WTC11 (cell line): ENCODE measurements around the gene PIM2. TPM values are rescaled to one million over a fixed set of nuclear protein-coding genes. Genes with fewer than 3 reads are reported as not detected.

Source experiments
- ATAC-seq: fragments of 200-7000 bp; cut with Tn5 transposase; 2 replicates; pipeline ENCODE4 v1.10.0; 2021; ENCODE audit warnings: mild to moderate bottlenecking, moderate library complexity
- CTCF ChIA-PET: fragments of 300-600 bp; sonication (Branson Sonifier 250); formaldehyde crosslinking; loops from one replicate; lab custom pipeline; 2021; ENCODE audit warnings: antibody characterized with exemption; lab: Charles Lee
- POLR2A ChIA-PET: fragments of 350-600 bp; sonication (Branson Sonifier 250); formaldehyde crosslinking; loops from one replicate; lab custom pipeline; 2021; ENCODE audit warnings: antibody characterized with exemption; lab: Charles Lee
- DNase-seq: peaks from one replicate; pipeline ENCODE4 v3.0.0; 2021; ENCODE audit warnings: low spot score
- H3K27ac Mint-ChIP-seq: 2 replicates; pipeline ENCODE4 v1.8.0; 2021; ENCODE audit warnings: mixed read lengths
- H3K27me3 Mint-ChIP-seq: 2 replicates; pipeline ENCODE4 v1.8.0; 2021; ENCODE audit warnings: low read depth, mild to moderate bottlenecking, moderate library complexity, mixed read lengths
- H3K36me3 Mint-ChIP-seq: 2 replicates; pipeline ENCODE4 v1.8.0; 2021; ENCODE audit warnings: mixed read lengths
- H3K4me1 Mint-ChIP-seq: 2 replicates; pipeline ENCODE4 v1.8.0; 2022; ENCODE audit warnings: mixed read lengths
- H3K4me3 Mint-ChIP-seq: 2 replicates; pipeline ENCODE4 v1.8.0; 2021; ENCODE audit warnings: mild to moderate bottlenecking, moderate library complexity, mixed read lengths
- H3K9me3 Mint-ChIP-seq: 2 replicates; pipeline ENCODE4 v1.8.0; 2021; ENCODE audit warnings: mixed read lengths
- ATF1 ChIP-seq: sonication (generic); formaldehyde crosslinking; IDR thresholded peaks from 2 replicates; pipeline ENCODE4 v1.8.1; 2023; ENCODE audit warnings: mild to moderate bottlenecking, moderate library complexity, missing genetic modification reagents
- CBFB ChIP-seq: sonication (generic); formaldehyde crosslinking; IDR thresholded peaks from 2 replicates; pipeline ENCODE4 v1.8.1; 2022; ENCODE audit warnings: mild to moderate bottlenecking, low read depth, missing genetic modification reagents
- CREB1 ChIP-seq: sonication (generic); formaldehyde crosslinking; IDR thresholded peaks from 2 replicates; pipeline ENCODE4 v1.8.0; 2023; ENCODE audit warnings: mild to moderate bottlenecking, missing genetic modification reagents
- CREM ChIP-seq: sonication (generic); formaldehyde crosslinking; IDR thresholded peaks from 2 replicates; pipeline ENCODE4 v1.8.1; 2022; ENCODE audit warnings: mild to moderate bottlenecking, missing genetic modification reagents, moderate library complexity
- EMX1 ChIP-seq: fragments of 250-450 bp; sonication (Bioruptor Pico); IDR thresholded peaks from 2 replicates; pipeline ENCODE4 v1.8.0; 2021; ENCODE audit warnings: mild to moderate bottlenecking
- FOXK1 ChIP-seq: sonication (generic); formaldehyde crosslinking; IDR thresholded peaks from 2 replicates; pipeline ENCODE4 v1.8.0; 2022; ENCODE audit warnings: mild to moderate bottlenecking, moderate library complexity, missing genetic modification reagents
- HMGA2 ChIP-seq: fragments of 250-450 bp; sonication (Bioruptor Pico); IDR thresholded peaks from 2 replicates; pipeline ENCODE4 v1.4.0; 2021; ENCODE audit warnings: mild to moderate bottlenecking, moderate library complexity
- NR1H2 ChIP-seq: sonication (generic); formaldehyde crosslinking; IDR thresholded peaks from 2 replicates; pipeline ENCODE4 v1.9.0; 2021; ENCODE audit warnings: mild to moderate bottlenecking, moderate library complexity, missing genetic modification reagents
- RELA ChIP-seq: sonication (generic); formaldehyde crosslinking; IDR thresholded peaks from 2 replicates; pipeline ENCODE4 v1.8.1; 2022; ENCODE audit warnings: missing genetic modification reagents, mild to moderate bottlenecking, borderline replicate concordance
- RORB ChIP-seq: fragments of 250-450 bp; sonication (Bioruptor Pico); IDR thresholded peaks from 2 replicates; pipeline ENCODE4 v1.9.0; 2021; ENCODE audit warnings: mild to moderate bottlenecking
- SMAD3 ChIP-seq: sonication (generic); formaldehyde crosslinking; IDR thresholded peaks from 2 replicates; pipeline ENCODE4 v1.8.0; 2022; ENCODE audit warnings: missing genetic modification reagents, mild to moderate bottlenecking, borderline replicate concordance
- SOX15 ChIP-seq: fragments of 250-450 bp; sonication (Bioruptor Pico); IDR thresholded peaks from 2 replicates; pipeline ENCODE4 v1.9.0; 2021; ENCODE audit warnings: mild to moderate bottlenecking
- ZBTB21 ChIP-seq: sonication (generic); formaldehyde crosslinking; IDR thresholded peaks from 2 replicates; pipeline ENCODE4 v1.8.1; 2023; ENCODE audit warnings: mild to moderate bottlenecking, missing genetic modification reagents, borderline replicate concordance
- ZNF121 ChIP-seq: sonication (generic); formaldehyde crosslinking; IDR thresholded peaks from 2 replicates; pipeline ENCODE4 v1.8.0; 2023; ENCODE audit warnings: missing genetic modification reagents
- ZNF263 ChIP-seq: sonication (generic); formaldehyde crosslinking; IDR thresholded peaks from 2 replicates; pipeline ENCODE4 v1.8.1; 2022; ENCODE audit warnings: low read depth, mild to moderate bottlenecking, moderate library complexity, missing genetic modification reagents
- ZNF317 ChIP-seq: sonication (generic); formaldehyde crosslinking; IDR thresholded peaks from 2 replicates; pipeline ENCODE4 v1.8.1; 2023; ENCODE audit warnings: low read depth, mild to moderate bottlenecking, moderate library complexity, missing genetic modification reagents, borderline replicate concordance
- ZNF671 ChIP-seq: fragments of 250-450 bp; sonication (Bioruptor Pico); IDR thresholded peaks from 2 replicates; pipeline ENCODE4 v1.8.0; 2021; ENCODE audit warnings: mild to moderate bottlenecking
- total RNA-seq: library from RNA; stranded (reverse); gene quantifications from 3 replicates; pipeline ENCODE4 v1.2.3, GENCODE V29; 2021
- TF ChIP-seq, protein P1 (sequence below): sonication (generic); formaldehyde crosslinking; IDR thresholded peaks from 2 replicates; pipeline ENCODE4 v1.8.1; 2023; ENCODE audit warnings: mild to moderate bottlenecking, missing genetic modification reagents, moderate library complexity
- TF ChIP-seq, protein P2 (sequence below): sonication (generic); formaldehyde crosslinking; IDR thresholded peaks from 2 replicates; pipeline ENCODE4 v1.8.1; 2023; ENCODE audit warnings: mild to moderate bottlenecking, moderate library complexity, missing genetic modification reagents
- TF ChIP-seq, protein P3 (sequence below): sonication (generic); formaldehyde crosslinking; IDR thresholded peaks from 2 replicates; pipeline ENCODE4 v1.8.1; 2022; ENCODE audit warnings: missing genetic modification reagents, borderline replicate concordance
- TF ChIP-seq, protein P4 (sequence below): sonication (generic); formaldehyde crosslinking; IDR thresholded peaks from 2 replicates; pipeline ENCODE4 v1.8.0; 2022; ENCODE audit warnings: mild to moderate bottlenecking, missing genetic modification reagents
- TF ChIP-seq, protein P5 (sequence below): sonication (generic); formaldehyde crosslinking; IDR thresholded peaks from 2 replicates; pipeline ENCODE4 v1.8.1; 2022; ENCODE audit warnings: low read depth, mild to moderate bottlenecking, moderate library complexity, missing genetic modification reagents, borderline replicate concordance
- TF ChIP-seq, protein P6 (sequence below): sonication (generic); formaldehyde crosslinking; IDR thresholded peaks from 2 replicates; pipeline ENCODE4 v1.8.0; 2023; ENCODE audit warnings: missing genetic modification reagents
- TF ChIP-seq, protein P7 (sequence below): fragments of 250-450 bp; sonication (Bioruptor Pico); conservative IDR thresholded peaks from 2 replicates; pipeline ENCODE4 v1.9.0; 2021; ENCODE audit warnings: mild to moderate bottlenecking

PIM2 gene
- total RNA-seq, 1 experiment from 2014 or later = 146 TPM

DNA sequence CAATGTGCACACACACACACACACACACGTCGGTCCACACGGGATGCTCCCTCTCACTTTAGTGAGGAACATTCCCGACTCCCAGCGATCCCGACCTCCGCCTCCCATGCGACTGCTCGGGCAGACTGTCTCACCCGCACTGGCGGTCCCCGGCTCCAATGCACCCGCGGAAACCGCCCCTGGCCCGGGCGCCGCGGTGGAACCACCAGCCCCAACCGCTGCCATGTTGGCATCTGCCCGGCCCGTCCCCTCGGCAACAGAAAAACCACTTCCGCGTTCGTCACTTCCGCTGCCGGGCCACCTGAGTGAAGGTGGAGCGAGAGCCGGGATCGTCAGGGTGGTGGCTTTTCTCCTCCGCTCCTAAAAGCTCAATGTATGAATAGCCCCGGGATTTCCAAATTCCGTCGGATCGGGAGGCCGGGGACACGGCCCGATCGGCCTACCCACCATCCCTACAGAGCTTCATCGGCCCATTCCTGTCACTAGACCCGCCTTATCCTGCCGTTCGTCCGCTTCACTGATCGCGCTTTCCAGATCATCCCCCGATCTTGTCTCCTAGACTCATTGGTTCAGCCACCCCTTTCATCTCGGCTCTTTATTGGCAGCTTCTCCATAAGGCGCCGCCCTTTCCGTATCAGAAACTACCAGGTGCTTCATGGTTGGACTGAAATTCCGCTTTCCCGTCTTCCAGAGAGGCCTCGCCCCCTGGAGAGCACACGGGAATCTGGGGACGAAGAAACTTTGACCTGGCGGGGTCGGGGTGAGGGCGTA, 7.2 kb downstream of the PIM2 start, which contains the start of gene SLC35A2 (continued):
- TF ChIP-seq SOX15 (CRISPR knock-in tag) (no peak), HMGA2 (CRISPR knock-in tag) (no peak), EMX1 (CRISPR knock-in tag) (peak; percentile 79), NR1H2 (no peak), FOXK1 (CRISPR knock-in tag) (peak; percentile 73; the same call in 1 of the 2 replicates), RELA (no peak), ZNF317 (CRISPR knock-in tag) (no peak), SMAD3 (CRISPR knock-in tag) (0 out of 2 replicates have a peak, but pooled peaks have one; percentile 49), CREB1 (CRISPR knock-in tag) (0 out of 2 replicates have a peak, but pooled peaks have one; percentile 13), RORB (no peak), ZNF121 (CRISPR knock-in tag) (no peak), ZBTB21 (CRISPR knock-in tag) (no peak), CREM (CRISPR knock-in tag) (peak; percentile 87), ZNF671 (CRISPR knock-in tag) (peak; percentile 58; the same call in 1 of the 2 replicates)
- TF ChIP-seq, protein P1, sequence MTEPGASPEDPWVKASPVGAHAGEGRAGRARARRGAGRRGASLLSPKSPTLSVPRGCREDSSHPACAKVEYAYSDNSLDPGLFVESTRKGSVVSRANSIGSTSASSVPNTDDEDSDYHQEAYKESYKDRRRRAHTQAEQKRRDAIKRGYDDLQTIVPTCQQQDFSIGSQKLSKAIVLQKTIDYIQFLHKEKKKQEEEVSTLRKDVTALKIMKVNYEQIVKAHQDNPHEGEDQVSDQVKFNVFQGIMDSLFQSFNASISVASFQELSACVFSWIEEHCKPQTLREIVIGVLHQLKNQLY (CRISPR knock-in tag) = no peak
- TF ChIP-seq, protein P2, sequence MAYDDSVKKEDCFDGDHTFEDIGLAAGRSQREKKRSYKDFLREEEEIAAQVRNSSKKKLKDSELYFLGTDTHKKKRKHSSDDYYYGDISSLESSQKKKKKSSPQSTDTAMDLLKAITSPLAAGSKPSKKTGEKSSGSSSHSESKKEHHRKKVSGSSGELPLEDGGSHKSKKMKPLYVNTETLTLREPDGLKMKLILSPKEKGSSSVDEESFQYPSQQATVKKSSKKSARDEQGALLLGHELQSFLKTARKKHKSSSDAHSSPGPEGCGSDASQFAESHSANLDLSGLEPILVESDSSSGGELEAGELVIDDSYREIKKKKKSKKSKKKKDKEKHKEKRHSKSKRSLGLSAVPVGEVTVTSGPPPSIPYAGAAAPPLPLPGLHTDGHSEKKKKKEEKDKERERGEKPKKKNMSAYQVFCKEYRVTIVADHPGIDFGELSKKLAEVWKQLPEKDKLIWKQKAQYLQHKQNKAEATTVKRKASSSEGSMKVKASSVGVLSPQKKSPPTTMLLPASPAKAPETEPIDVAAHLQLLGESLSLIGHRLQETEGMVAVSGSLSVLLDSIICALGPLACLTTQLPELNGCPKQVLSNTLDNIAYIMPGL (CRISPR knock-in tag) = no peak
- TF ChIP-seq, protein P3, sequence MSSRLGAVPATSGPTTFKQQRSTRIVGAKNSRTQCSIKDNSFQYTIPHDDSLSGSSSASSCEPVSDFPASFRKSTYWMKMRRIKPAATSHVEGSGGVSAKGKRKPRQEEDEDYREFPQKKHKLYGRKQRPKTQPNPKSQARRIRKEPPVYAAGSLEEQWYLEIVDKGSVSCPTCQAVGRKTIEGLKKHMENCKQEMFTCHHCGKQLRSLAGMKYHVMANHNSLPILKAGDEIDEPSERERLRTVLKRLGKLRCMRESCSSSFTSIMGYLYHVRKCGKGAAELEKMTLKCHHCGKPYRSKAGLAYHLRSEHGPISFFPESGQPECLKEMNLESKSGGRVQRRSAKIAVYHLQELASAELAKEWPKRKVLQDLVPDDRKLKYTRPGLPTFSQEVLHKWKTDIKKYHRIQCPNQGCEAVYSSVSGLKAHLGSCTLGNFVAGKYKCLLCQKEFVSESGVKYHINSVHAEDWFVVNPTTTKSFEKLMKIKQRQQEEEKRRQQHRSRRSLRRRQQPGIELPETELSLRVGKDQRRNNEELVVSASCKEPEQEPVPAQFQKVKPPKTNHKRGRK (CRISPR knock-in tag) = no peak
- TF ChIP-seq, protein P4, sequence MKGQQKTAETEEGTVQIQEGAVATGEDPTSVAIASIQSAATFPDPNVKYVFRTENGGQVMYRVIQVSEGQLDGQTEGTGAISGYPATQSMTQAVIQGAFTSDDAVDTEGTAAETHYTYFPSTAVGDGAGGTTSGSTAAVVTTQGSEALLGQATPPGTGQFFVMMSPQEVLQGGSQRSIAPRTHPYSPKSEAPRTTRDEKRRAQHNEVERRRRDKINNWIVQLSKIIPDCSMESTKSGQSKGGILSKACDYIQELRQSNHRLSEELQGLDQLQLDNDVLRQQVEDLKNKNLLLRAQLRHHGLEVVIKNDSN = no peak
- TF ChIP-seq, protein P5, sequence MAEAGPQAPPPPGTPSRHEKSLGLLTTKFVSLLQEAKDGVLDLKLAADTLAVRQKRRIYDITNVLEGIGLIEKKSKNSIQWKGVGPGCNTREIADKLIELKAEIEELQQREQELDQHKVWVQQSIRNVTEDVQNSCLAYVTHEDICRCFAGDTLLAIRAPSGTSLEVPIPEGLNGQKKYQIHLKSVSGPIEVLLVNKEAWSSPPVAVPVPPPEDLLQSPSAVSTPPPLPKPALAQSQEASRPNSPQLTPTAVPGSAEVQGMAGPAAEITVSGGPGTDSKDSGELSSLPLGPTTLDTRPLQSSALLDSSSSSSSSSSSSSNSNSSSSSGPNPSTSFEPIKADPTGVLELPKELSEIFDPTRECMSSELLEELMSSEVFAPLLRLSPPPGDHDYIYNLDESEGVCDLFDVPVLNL (CRISPR knock-in tag) = no peak
- TF ChIP-seq, all 79 proteins: peak for 24

DNA sequence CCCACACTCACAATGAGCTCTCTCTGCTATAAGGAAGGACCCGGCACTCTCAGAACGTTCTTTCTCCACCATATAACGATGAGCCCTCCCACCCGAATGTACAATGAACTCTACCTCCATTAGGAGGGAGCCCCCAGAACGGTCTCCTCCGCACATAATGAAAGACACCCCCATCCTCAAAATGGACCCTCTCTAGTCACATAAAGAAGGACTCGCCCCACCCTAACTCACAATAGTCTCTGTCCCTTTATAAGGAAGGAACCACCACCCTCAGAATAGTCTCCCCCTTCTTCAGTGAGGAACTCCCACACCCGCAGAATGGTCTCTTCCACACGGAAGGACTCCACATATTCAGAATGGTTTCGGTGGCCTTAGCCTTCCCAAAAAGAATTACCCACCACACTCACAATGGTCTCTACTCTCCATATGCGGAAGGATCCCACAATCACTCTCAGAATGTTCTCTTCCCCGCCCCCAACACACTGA, 7.9 kb downstream of the PIM2 start:
- Mint-ChIP-seq H3K36me3 (peaks cover 36% of the 10 kb centered on the region), H3K4me3 (peak overlapping the region; percentile 94), H3K27me3 (no peaks in the 10 kb centered on the region), H3K9me3 (no peaks in the 10 kb centered on the region), H3K27ac (peak overlapping the region; percentile 99), H3K4me1 (peaks cover 31% of the 10 kb centered on the region)
- no peak for TF ChIP-seq ZNF263 (CRISPR knock-in tag)
- TF ChIP-seq ATF1 = no peak
- TF ChIP-seq, protein P6, sequence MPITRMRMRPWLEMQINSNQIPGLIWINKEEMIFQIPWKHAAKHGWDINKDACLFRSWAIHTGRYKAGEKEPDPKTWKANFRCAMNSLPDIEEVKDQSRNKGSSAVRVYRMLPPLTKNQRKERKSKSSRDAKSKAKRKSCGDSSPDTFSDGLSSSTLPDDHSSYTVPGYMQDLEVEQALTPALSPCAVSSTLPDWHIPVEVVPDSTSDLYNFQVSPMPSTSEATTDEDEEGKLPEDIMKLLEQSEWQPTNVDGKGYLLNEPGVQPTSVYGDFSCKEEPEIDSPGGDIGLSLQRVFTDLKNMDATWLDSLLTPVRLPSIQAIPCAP = no peak
- TF ChIP-seq, protein P1 (CRISPR knock-in tag) = no peak
- TF ChIP-seq, protein P7, sequence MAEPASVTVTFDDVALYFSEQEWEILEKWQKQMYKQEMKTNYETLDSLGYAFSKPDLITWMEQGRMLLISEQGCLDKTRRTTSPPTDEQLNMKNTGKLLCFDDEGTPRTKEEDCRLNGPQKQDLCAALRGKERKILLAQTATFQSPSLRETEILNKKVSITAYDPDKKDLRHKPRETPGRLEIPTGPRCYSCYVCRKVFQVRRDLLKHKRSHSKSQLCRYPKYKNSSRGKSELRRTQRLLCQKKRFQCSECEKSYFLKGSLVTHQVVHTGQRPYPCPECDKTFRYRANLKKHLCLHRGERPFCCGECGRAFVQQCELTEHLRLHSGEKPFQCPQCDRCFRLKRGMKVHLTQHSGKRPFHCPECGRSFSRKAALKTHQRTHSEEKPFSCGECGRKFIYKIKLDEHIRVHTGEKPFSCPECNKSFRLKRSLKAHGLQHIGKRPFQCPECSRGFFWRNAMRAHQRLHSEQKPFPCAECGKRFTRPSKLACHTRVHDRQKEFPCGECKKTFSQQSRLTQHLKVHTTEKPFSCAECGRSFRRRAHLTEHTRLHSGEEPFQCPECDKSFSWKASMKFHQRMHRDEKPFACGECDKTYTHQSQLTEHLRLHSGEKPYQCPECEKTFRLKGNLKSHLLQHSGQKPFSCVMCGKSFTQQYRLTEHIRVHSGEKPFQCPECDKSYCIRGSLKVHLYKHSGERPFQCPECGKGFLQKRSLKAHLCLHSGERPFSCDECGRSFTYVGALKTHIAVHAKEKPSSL = no peak; the same call in 1 of the 2 replicates
- TF ChIP-seq CBFB (CRISPR knock-in tag) = no peak
- TF ChIP-seq NR1H2 = no peak
- DNase-seq = no peak
- ChIA-PET CTCF (interaction anchor here (1.3 kb wide), 2 partner anchors 17 to 109 kb away, joined by 5 to 6 read pairs; partner anchors contain the start of gene HDAC6), POLR2A (interaction anchor here (1.1 to 2.3 kb wide), 6 partner anchors 8 to 26 kb away, joined by 3 to 11 read pairs (median 4); partner anchors contain the start of genes PQBP1 and TIMM17B)
- ATAC-seq = no peak
